Skin of body (tissue), 2 donors: ENCODE data around the gene ITPRIP. TPM values are rescaled to one million over a fixed set of nuclear protein-coding genes. Genes with fewer than 3 reads are reported as not detected.

Source experiments
- DNase-seq: peaks from one replicate; lab custom pipeline; 2025; lab: John Stamatoyannopoulos, UW
- total RNA-seq: library from RNA; depleted of rRNA; stranded (reverse); fragments of >200 nt; gene quantifications from one replicate; pipeline ENCODE4 v1.2.3, GENCODE V29; 2014

The ITPRIP gene, protein sequence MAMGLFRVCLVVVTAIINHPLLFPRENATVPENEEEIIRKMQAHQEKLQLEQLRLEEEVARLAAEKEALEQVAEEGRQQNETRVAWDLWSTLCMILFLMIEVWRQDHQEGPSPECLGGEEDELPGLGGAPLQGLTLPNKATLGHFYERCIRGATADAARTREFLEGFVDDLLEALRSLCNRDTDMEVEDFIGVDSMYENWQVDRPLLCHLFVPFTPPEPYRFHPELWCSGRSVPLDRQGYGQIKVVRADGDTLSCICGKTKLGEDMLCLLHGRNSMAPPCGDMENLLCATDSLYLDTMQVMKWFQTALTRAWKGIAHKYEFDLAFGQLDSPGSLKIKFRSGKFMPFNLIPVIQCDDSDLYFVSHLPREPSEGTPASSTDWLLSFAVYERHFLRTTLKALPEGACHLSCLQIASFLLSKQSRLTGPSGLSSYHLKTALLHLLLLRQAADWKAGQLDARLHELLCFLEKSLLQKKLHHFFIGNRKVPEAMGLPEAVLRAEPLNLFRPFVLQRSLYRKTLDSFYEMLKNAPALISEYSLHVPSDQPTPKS
- 13.0 TPM for total RNA-seq

DNA sequence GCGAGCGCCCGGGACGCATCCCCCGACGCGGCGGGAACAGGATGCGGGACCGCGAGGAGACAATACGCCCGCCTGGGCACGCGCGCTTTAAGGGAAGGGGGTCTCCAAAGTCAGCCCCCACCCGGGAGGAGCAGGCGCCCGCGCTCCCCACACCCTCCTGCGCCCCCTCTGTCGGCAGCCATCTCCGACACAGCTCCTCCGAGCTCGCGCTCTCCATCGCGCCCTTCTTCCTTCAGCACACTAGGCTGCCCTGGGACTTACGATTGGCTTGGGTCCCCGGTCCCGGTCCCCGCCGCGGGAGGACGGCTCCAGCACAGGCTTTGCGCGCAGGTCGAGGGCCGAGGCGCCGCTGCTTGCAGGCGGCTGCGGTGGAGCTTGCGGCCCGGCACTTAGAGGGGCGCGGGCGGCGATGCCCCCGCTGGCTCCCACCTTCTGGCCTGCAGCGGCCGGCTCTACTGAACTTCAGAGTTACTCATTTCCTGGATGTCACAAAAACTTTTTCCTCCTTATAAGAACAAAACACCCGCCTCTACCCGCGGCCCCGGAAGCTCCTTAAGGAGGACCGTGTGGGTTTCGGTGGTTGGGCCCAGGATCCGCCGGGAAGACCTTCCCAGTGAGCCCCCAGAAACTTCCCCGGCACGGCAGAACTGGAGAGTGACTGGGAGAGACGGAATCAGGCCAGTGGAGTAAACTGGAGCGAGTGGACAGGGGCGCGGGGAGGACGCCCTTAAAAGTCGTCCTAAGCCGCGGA is at the start of gene ITPRIP:
Gene ITPRIP, minus strand, starts transcription at position 481 of the 751 bp plus-strand sequence. CDS start 22,414 bp downstream, outside the sequence.
- DNase-seq, result peak; percentile 86

DNA sequence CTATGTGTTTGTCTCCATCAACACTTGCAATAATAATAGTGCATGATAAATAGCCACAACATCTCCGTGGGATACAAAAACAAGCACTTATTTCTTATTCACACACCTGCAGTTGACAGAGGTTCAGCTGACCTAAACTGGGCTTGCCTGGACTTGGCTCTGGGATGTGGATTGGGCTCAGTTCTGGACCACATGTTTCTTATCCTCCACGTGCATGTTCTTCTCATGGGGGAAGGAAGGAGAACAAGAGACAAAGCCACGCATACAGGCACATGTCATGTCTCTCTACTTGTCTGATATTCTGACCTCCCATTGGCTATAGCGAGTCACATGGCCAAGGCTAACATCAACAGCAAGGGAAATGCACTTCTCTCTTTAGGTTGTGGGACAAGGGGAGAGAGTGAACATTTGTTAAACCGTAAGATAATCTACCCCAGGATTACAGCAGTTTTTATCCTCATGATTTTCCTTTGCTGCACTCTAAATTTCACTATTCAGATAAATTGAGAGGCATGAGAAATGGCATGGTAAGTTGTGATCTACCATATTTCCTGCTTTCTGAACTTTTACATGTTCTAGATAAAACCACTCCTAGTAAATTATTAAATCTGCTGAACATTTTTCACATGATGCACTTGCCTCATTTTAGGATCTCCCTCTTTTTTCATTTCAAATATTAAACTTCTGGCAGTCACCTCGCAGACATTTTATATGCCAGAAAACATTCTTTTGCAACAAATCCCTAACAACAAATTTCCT is 49.0 kb upstream of the ITPRIP start:
- no peak for DNase-seq

DNA sequence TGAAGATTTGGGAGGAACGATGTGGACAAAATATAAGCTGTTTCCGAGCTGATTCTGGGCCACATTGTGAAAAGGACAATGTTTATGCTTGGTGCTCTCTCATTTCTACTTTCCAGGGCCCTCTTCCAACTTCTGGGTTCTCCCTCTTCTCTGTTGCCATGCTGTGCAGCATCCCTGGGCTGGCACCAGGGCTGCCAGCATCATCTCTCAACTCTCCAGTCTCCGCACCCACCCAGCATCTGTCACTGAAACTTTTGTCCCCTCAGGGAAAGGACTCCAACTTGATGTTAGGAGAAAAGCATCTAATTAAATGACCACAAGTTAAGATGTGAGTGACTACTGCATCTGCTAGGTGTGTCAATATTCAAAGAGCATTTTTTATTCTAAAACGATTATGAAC is 42.1 kb upstream of the ITPRIP start:
- no peak for DNase-seq

DNA sequence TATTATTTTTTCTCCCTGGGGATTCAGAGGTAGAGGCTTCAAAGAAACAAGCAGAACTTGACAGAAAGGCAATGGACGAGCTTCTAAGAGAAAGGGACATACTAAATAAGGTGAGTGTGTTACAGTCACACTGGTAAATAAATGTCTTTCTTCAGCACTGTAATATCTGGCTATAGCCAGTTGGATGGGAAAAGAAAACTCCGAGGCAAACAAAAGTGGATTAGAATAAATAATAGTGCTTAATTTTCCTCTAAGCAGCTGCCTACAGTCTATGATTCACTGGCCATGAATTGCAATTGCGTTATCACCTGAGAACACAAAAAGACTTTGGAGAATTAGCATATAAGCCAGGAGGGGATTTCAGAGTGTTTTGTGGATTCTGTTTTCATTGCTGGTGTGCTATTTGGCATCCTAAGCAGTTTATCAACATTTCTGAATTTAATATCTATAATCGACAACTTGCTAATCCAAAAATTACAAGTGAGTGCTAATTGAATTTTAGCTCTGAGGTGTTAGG is 38.6 kb upstream of the ITPRIP start:
- no peak for DNase-seq

DNA sequence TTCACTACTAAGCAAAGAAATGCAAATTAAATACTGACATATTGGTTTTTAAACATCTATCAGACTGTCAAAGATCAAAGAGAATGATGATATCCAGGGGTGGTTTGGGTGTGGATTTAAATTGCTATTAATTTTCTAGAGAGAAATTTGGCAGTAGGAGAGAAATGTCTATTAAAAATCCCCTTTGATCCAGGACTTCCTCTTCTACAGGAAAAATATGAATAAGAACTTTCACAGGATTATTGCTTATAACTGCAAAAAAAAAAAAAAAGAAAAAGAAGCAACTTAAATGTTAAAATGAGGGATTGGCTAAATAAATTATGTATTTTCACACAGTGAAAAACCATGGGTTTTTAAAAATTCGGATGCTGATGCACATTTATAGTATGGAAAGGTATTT is 36.3 kb upstream of the ITPRIP start:
- DNase-seq, result no peak

DNA sequence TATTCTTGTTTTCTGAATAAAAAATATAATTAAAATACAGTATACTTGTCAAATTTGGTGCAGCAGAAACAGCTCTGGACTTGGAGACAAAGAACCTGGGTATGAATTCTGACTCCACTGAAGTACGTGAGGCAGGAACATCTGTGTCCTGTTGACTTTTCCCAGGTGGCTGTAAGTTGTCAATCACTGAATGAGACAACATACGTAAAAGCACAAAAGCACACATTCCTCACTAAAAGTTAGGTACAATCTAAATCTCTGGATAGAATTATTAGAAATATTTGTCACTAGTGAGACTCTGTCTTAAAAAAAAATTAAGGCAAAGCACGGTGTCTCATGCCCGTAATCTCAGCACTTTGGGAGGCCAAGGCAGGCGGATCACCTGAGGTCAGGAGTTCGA is 33.5 kb upstream of the ITPRIP start:
- DNase-seq, result no peak

DNA sequence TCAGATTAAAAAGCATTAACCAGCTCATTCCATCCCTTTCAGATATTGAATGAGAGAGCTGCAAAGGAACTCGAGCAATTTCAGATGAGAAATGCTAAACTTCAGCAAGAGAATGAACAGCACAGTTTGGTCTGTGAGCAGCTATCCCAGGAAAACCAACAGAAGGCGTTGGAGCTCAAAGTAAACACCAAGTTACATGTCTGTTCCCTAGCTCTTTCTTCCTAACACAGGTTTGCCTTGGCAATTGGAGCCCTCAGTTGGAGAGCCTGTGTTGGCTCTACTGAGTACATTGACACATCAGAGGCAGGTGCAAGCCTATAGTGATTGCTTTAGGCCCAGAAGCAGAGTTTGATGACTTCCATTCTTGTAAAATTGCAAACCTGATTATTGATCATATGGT is 30.1 kb upstream of the ITPRIP start:
- DNase-seq, result no peak

DNA sequence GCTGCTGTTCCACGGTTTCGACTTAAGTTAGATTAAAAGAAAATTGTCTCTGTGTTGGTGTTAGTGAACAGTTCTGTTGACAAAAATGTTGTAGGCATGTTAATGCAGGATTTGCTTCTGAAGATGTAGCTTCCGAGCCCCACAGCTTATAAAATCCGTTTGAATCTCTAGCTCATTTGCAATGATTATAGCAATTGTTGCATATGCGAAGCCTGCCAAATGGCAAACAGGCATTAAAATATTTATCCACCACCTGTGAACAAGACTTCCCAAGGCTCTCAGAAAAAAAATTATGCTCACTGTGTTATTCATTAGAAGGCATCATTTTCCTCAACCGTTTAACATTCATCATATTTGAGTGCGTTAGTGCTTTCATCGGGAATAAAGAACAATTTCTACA is 29.6 kb upstream of the ITPRIP start:
- DNase-seq, result no peak

DNA sequence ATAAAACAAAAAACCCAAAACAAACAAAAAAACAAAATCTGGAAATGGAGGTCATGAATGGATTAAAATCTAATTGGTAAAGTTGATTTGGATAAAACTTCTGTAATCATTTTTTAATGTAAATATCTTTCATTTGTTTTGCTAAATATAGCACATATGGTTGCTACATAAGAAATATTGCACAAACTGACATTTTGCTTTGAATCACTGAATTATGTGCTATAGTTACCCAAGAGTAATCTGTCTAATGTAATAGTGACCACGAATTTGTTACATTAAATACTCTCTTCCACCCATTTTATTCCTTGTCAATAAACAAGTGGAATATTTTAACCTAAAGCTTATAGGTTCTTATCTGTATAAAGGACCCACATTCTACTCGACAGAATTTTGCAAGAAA is 21.5 kb upstream of the ITPRIP start:
- no peak for DNase-seq

DNA sequence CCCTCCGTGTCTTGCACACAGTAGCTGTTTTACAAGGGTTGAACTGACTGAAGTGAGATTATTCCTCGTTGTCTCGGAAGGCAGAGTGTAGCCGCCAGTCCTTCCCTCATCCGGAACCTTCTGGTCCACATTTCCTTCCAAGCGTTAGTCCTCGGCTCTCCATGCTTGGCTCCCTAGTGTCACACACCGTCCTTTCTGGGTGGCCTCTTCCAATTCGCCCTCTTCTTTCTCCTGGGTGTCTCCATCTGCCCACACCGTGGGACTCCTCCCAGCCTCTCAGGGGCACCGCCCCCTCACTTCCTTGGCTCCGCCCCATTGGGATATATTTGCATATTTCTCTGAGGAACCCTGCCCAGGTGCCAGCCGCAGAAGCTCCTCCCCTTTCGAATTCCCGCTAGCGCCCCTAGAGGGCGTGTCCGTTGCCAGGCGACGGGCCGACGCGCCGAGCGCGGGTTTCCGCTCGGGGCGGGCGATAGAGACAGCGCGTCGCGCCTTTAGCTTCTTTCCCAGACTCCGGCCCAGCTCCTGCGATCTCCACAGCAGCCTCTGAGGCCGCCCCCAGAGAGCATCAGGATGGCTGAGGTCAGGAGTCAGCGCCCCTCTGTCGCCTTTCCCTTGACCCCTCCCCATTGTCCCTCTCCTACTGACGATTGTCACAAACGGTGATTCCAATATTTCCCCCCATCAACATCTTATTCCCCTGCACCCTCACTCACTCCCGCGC is 15.2 kb upstream of the ITPRIP start, which contains the start of gene CFAP58:
Gene CFAP58, plus strand, starts transcription at position 509 of the 724 bp plus-strand sequence. Its CDS starts 65 bp downstream, at position 574.
- DNase-seq, result peak; percentile 65

DNA sequence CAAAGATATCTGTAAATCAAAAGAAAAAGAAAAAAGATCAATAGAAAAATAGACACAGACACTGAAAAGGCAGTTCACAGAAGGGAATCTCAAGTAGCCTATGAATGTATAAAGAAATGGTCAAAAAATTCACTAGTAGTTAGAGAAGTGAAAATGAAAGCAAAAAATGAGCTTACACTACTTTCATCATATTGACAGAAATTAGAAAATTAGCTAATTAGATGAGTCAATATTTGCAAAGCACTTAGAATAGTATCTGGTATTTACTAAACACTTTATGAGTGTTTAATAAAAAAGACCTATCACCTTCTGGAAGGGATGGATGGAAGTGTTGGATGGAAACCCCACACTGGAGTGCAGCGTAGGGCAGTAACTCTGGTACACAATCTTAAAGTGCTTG is 13.7 kb upstream of the ITPRIP start:
- DNase-seq, result no peak

DNA sequence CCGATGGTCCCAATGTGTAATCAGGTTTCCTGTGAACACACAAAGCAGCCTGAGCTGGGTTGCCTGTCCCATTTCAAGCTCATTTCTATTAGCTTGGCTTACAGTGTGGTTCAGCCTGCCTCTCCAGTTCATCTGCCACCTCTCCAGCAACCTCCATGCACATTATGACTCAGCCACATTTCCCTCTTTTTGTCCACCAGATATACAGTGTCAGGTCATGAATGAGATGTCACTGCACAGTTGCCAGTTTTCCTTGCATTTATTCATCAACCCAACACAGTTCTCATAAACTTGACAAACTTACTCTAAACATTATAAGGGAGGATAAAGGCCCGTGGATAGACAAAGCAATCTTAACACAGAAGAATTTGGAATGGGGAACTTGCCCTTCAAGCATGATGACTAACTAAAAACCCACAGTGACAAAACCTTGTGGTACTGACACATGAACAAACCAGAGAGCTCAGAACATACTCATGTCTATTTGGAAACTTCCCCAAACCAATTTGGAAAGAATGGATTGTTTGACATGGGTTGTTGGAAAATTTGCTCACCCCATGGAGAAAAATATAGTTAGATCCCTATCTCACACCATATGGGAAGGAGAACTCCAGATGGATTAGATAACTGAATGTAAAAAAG is 12.9 kb upstream of the ITPRIP start:
- no peak for DNase-seq

DNA sequence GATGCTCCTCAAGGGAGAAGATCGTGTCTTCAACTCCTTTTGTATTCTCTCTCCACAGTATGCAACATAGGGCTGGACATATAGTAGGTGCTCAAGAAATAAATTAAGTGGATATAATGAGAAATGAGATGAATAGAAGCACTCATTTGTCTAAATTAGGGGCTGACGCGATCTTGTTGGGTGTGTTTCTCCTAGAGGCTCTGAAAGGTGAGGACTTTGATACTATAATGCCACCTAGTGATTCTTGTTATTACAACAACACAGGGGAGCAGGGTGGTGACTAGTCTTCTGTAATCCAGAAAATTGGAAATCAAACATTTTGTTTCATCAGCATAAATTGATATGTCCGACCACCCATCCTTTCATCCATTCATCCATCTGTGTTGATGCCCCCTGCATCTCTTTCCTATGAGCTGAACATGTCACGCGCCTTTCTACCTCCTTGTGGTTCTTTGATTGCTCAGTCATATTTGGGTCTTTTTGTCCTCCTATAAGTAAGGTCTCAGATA is 11.9 kb upstream of the ITPRIP start:
- peak; percentile 70 for DNase-seq

DNA sequence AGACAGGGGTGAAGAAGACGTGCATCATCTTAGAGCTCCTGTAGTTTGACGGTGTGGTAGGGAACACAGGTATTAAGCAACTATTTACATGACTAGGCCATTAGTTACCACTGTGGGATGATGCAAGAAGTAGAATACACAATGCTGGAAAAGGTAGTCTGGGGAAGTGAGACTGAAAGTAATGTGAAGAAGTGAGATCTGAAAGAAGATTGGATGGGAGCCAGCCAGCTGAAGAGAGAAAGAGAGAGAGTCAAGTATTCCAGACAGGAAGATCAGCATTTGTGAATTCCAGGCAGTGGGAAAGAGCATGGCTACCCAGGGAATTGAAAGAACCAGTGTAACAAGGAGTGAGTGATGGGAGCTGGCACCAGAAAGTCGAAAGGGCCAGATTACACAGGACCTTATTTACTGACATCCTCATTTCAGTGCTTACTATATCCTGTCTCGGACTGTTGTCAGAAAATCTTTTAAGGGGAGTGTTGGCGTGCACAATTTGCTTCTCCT is 11.4 kb upstream of the ITPRIP start:
- DNase-seq, result peak; percentile 35

DNA sequence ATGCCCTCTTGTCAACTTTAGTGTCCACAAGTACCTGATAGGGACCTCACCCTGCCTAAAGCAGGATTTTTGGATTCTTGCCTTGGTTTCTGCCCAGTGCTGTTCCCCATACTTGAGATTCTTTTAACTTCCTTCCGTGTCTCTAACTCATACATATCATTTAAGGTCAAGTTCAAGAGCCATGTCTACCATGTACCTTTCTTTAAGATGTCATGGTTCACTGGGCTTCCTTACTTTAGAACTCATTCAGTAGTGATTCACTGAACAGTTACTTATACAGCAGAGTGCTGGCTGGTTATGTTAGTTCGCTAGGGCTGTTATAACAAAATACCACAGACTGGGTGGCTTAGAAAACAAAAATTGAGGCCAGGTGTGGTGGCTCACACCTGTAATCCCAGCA is 10.3 kb upstream of the ITPRIP start:
- DNase-seq, result no peak

DNA sequence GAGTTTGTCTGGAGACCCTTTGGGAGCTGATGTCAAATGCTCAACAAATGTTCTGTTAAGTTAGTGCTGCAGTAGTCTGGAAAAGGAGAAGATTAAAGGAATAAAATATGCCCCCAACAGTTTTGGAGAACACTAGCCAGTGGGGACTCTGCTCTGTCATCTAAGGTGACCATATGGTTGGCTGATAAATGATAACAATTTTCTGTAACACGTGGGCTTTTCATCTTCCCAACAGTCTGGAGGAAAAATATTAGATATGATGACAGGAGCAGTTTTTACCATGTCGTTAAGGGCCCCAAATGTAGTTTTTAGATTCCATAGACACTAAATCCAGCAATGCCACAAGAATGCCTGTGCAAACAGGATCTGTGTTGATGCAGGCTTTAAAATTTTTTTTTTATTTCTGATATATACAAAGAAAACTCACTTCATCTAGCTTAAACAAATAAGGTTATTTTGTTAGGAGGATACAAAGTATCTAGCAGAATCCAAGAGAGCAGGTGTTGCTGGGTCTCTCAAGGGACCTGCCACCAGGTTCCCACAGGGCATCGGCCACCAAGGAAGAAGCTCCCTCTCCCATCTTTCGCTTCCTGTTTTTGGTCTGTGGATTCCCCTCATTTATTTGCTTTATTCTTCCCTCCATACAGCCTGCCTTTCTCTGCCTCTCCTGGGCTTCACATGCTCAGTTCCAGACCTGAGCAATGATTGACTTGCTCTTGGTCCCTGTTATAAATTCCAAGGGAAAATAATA is 9.2 kb upstream of the ITPRIP start:
- no peak for DNase-seq

DNA sequence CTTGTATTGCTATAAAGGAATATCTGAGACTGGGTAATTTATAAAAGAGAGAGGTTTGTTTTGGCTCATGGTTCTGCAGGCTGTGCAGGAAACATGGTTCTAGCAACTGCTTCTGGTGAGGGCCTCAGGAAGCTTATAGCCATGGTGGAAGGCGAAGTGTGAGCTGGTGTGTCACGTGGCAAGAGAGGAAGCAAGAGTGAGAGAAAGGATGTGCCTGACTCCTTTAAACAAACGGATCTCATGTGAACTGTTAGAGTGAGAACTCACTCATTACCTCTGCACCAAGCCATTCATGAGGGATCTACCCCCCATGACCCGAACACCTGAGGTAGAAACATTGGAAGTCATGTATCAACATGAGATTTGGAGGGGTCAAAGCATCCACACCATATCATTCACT is 7.7 kb upstream of the ITPRIP start:
- no peak for DNase-seq

DNA sequence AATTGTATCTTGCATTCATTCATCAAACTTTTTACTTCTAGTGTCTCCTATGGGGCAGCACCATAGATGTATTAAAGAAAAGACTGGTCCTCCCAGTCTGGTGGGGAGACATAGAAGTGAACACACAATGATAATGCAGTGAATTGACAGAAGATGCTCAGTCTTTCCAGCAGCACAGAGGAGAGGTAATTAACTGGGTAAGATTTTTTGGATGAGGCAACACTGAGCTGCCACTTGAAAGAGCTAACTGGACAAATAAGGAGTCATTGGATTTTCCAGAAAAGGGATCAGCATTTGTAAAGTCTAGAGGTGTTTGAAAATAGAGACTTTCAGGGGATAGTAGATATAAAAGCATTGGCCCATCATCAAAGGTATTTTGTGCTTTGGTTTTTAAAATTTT is 7.2 kb upstream of the ITPRIP start:
- no peak for DNase-seq

DNA sequence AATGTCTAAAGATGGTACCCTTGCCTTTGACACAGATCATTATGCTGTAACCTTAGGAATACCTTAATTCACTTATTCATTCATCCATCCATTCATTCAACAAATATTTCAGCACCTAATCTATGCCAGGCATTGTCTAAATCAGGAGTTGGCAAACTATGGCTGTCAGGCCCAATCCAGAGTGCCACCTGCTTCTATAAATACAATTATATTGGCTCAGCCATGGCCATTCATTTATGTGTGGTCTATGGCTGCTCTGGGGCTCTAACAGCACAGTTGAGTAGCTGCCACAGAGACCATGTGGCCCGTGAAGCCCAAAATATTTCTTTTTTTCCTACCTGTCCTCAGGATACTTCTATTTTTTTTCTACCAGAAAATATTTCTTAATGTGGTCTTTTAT is 6.0 kb upstream of the ITPRIP start:
- no peak for DNase-seq
